GM18861 (cell line): ENCODE results near the gene PDIA5.
"Not testable (repeated sequence)": the region's sequence is repeated elsewhere in the genome, so short reads cannot be mapped to it uniquely, and the experiment has no call there.

Experiments used
- ATAC-seq: cut with Tn5 transposase; IDR thresholded peaks from one replicate; pipeline ENCODE4 v1.9.1; 2021; ENCODE audit not compliant: unreplicated experiment

PDIA5 gene

GRCh38 chr3:123112232-123112631, 45.4 kb downstream of the PDIA5 start:
- no peak for ATAC-seq

GRCh38 chr3:123112656-123113055, 45.8 kb downstream of the PDIA5 start:
- not testable (repeated sequence) for ATAC-seq

- no peak for ATAC-seq
Measured at GRCh38 chr3:123113889-123114450, 47.1 kb downstream of the PDIA5 start.

- ATAC-seq: no peak
Measured at GRCh38 chr3:123116116-123116515, 49.3 kb downstream of the PDIA5 start.

GRCh38 chr3:123119388-123119787, 52.6 kb downstream of the PDIA5 start:
- no peak for ATAC-seq

- ATAC-seq: no peak
Measured at GRCh38 chr3:123119802-123120201, 53.0 kb downstream of the PDIA5 start.

GRCh38 chr3:123120573-123120972, 53.7 kb downstream of the PDIA5 start:
- ATAC-seq: no peak

GRCh38 chr3:123122057-123122456, 55.2 kb downstream of the PDIA5 start:
- ATAC-seq: no peak

- no peak for ATAC-seq
Measured at GRCh38 chr3:123122525-123123315, 55.9 kb downstream of the PDIA5 start.

- no peak for ATAC-seq
Measured at GRCh38 chr3:123123716-123124616, 57.1 kb downstream of the PDIA5 start.

- no peak for ATAC-seq
Measured at GRCh38 chr3:123124971-123125370, 58.1 kb downstream of the PDIA5 start.

- no peak for ATAC-seq
Measured at GRCh38 chr3:123126031-123126430, 59.2 kb downstream of the PDIA5 start.

- no peak for ATAC-seq
Measured at GRCh38 chr3:123126653-123127052, 59.8 kb downstream of the PDIA5 start.

- ATAC-seq: no peak
Measured at GRCh38 chr3:123129092-123129491, 62.3 kb downstream of the PDIA5 start.

GRCh38 chr3:123129532-123129931, 62.7 kb downstream of the PDIA5 start:
- ATAC-seq: no peak

GRCh38 chr3:123130079-123130750, 63.4 kb downstream of the PDIA5 start:
- ATAC-seq: no peak

GRCh38 chr3:123134671-123135070, 67.8 kb downstream of the PDIA5 start:
- ATAC-seq: no peak

GRCh38 chr3:123137001-123137400, 70.2 kb downstream of the PDIA5 start:
- ATAC-seq: no peak

GRCh38 chr3:123138839-123139444, 72.1 kb downstream of the PDIA5 start:
- no peak for ATAC-seq

GRCh38 chr3:123139522-123139921, 72.7 kb downstream of the PDIA5 start:
- no peak for ATAC-seq

GRCh38 chr3:123140550-123140949, 73.7 kb downstream of the PDIA5 start:
- no peak for ATAC-seq
